Fibroblast of pulmonary artery (primary cell): ENCODE measurements around the gene SMPDL3B.

Experiments
- DNase-seq: peaks from one replicate; pipeline ENCODE4 v3.0.0-alpha.2; 2010; ENCODE audit warnings: low read depth
- H3K4me3 ChIP-seq: replicated peaks from 2 replicates; pipeline ENCODE4 v1.5.1; 2011; ENCODE audit warnings: low read depth, mild to moderate bottlenecking, control low read depth, low read length, moderate library complexity
- TF ChIP-seq, protein P1 (sequence below): IDR thresholded peaks from 2 replicates; pipeline ENCODE4 v1.5.1; 2011; ENCODE audit warnings: mild to moderate bottlenecking, control low read depth, low read length, inconsistent platforms; ENCODE audit errors: missing control alignments

SMPDL3B gene

DNA sequence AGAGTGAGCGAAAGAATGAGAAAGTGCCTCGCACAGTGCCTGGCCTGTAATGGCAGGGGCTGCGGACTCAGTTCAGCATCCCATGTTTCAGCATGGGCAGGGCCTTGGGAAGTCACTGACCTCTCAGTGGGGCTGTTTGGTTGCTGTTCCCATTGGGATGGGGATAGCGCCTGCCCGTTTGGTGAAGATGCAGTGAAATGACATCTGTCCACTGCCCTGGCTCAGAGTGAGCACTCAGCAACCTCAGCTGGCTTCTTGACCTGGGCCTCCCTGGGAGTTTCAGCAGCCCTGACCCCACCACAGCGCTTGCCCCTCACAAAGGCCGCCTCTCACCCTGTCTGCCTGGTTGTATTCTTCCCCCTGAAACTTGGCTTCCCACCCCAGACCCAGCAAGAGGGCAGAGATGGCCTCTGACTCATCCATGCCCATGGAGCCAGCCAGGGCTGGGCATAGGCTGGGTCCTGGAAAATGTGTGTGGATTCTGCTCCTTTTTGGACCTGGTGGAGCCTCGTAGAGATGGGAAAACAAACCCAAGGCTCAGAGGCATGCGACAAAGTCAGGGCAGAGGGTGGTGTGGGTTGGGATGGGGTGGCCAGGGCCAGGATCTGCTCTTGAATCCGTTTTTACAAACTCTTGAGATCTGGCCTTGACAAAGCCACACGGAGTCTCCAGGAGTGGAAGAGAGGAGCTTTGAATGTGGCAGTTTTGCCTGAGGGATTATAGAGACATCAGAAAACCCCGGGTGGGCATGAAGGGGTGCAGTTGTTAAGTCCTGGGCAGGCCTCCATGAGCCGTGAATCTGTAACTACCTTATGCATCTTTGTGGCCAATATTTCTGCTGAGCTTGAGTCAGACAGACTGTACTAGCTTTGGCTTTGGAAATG is 26.2 kb downstream of the SMPDL3B start:
- no peak for DNase-seq
- H3K4me3 ChIP-seq: peak overlapping the region; percentile 64
- TF ChIP-seq, protein P1, sequence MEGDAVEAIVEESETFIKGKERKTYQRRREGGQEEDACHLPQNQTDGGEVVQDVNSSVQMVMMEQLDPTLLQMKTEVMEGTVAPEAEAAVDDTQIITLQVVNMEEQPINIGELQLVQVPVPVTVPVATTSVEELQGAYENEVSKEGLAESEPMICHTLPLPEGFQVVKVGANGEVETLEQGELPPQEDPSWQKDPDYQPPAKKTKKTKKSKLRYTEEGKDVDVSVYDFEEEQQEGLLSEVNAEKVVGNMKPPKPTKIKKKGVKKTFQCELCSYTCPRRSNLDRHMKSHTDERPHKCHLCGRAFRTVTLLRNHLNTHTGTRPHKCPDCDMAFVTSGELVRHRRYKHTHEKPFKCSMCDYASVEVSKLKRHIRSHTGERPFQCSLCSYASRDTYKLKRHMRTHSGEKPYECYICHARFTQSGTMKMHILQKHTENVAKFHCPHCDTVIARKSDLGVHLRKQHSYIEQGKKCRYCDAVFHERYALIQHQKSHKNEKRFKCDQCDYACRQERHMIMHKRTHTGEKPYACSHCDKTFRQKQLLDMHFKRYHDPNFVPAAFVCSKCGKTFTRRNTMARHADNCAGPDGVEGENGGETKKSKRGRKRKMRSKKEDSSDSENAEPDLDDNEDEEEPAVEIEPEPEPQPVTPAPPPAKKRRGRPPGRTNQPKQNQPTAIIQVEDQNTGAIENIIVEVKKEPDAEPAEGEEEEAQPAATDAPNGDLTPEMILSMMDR: no peak

GRCh38 chr1:27961646-27962221 is 26.9 kb downstream of the SMPDL3B start:
- H3K4me3 ChIP-seq: no peak overlapping the region
- no peak for DNase-seq
- TF ChIP-seq, protein P1: no peak

- TF ChIP-seq, protein P1: no peak
- H3K4me3 ChIP-seq: no peak overlapping the region
- DNase-seq: no peak
Measured at GRCh38 chr1:27963393-27963792, 28.6 kb downstream of the SMPDL3B start.

DNA sequence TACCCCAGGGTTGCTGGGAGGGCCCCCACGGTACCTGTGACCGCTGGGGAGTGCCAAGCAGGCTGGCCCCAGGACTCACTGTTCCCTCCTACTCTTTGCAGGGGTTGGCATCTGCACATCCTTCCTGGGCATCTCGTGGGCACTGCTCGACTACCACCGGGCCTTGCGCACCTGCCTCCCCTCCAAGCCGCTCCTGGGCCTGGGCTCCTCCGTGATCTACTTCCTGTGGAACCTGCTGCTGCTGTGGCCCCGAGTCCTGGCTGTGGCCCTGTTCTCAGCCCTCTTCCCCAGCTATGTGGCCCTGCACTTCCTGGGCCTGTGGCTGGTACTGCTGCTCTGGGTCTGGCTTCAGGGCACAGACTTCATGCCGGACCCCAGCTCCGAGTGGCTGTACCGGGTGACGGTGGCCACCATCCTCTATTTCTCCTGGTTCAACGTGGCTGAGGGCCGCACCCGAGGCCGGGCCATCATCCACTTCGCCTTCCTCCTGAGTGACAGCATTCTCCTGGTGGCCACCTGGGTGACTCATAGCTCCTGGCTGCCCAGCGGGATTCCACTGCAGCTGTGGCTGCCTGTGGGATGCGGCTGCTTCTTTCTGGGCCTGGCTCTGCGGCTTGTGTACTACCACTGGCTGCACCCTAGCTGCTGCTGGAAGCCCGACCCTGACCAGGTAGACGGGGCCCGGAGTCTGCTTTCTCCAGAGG is 31.8 kb downstream of the SMPDL3B start:
- TF ChIP-seq, protein P1: no peak
- H3K4me3 ChIP-seq: no peak overlapping the region
- DNase-seq: no peak

GRCh38 chr1:27967106-27967883 is 32.5 kb downstream of the SMPDL3B start:
- no peak for DNase-seq
- H3K4me3 ChIP-seq: no peak overlapping the region
- TF ChIP-seq, protein P1: no peak

DNA sequence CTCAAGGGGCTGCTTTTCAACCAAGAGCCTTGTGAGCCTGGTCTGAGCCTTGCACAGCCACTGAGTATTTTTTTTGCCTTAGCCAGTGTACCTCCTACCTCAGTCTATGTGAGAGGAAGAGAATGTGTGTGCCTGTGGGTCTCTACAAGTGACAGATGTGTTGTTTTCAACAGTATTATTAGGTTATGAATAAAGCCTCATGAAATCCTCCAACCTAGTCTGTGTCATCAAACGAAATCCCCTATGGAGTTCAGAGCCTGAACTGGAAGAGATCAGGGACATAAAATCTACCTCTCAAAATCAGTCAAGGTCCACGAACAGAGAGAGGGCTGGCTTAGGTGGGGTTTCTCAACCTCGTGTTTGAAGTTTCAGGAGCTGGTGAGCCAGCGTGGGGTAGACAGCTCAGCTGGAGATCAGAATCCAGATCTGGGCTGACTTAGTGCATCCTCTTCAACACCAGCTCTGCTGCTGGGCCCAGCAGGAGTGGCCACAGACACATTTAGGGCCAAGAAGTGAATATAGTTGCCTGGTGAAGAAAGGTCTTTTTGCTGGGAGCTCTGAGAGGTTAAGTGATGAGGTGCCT is 33.2 kb downstream of the SMPDL3B start:
- TF ChIP-seq, protein P1: no peak
- DNase-seq: no peak
- H3K4me3 ChIP-seq: no peak overlapping the region
